HG02623 (cell line): ENCODE results near the gene UCHL5.
A peak's percentile ranks its signal among the peaks of the same experiment; 100 is the strongest.

Experiments used
- ATAC-seq: cut with Tn5 transposase; IDR thresholded peaks from one replicate; pipeline ENCODE4 v1.9.1; 2021; ENCODE audit warnings: moderate library complexity; ENCODE audit not compliant: unreplicated experiment

UCHL5 gene

DNA sequence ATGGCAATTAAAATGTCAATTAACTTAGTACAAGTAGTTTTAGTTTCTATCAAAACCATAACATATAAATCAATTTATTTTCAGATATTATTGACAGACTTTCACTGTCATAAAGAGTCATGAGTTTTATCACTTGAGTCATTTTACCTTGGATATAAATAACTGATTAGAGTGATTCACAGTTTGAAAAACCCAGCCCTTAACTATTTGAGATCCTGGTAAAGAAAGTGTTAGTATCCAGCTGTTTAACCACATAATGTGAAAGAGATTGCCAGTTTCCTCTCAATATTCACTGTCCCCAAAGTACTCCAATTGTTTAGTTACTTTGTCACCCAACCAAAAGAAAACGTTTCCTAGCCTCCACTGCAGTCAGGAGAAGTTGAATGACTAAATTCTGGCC, 91.3 kb downstream of the UCHL5 start:
- ATAC-seq: no peak

DNA sequence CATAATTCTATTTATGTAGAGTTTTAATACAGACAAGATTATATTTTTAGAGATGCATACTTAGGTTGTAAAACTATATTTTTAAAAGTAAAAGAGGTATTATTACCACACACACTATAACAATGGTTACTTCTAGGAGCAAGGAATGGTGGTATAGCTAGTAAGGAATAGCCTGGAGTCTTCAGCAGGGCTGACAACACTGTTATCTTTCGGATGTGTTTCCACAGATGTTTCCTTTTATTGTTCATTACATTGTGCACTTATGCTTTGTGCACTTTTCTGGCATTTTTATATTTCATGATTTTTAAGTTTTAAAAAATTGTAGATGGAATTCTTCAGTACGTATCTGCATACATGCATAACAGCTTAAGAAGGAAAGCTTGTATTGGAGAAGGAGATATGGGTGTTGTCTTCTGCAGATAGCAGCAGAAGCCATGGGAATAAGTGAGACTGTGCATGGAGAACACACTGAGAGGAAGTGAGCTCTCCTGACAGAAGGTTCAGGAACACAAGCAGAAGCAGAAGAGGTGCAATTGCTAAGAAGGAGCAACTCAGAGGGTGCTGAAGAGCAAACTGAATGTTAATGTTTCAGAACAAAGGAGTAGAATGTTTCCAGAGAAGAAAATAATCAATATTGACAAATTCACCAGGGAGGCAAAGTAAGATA, 91.8 kb downstream of the UCHL5 start:
- no peak for ATAC-seq

DNA sequence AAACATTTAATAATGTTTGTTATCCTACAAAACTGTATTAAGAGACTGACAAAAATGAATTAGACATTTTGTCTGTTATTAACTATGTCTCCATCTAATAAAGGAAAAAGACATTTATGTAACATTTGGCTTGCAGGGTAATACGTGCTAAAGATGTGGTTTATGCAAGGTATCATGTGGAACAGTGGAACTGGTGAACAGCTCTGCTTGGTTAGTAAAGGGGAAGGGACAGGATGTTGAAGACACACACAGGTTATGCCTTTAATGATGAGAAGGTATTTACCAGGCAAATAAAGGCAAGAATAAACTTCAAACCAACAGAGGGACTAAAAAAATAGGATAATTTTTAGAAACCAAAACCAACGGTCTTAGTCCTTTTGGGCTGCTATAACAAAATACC, 93.1 kb downstream of the UCHL5 start:
- ATAC-seq: peak; percentile 48

DNA sequence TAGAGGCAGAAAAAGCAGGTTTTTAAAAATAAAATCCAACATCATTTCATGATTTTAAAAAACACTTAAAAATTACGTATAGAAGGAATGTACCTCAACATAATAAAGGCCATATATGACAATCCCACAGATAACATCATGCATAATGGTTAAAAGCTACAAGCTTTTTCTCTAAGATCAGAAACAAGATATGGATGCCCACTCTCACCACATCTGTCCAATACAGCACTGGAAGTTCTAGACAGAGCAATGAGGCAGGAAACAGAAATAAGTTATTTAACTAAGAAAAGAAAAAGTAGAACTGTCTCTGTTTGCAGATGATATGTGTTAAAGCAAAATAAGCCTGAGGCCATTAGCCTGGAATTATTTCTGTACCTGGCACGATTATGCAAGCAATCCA, 96.3 kb downstream of the UCHL5 start:
- no peak for ATAC-seq
